ENCODE measurements around the gene NT5C3B. TPM values are rescaled to one million over a fixed set of nuclear protein-coding genes. Genes with fewer than 3 reads are reported as not detected.

NT5C3B gene
- total RNA-seq, 1 donor from 2014 or later, result 64.7 TPM

- DNase-seq (ENCODE audit: low read depth in 2 of 2), result peak; percentile 79 to 86
Observed at GRCh38 chr17:41785091-41785858, 50.8 kb downstream of the NT5C3B start.

GRCh38 chr17:41784207-41784744 lies 51.8 kb downstream of the NT5C3B start:
- DNase-seq (ENCODE audit: low read depth in 2 of 2), result peak in 1 of 2 donors; percentile 61

- DNase-seq (ENCODE audit: low read depth in 2 of 2), result peak in 1 of 2 donors; percentile 43
Observed at GRCh38 chr17:41782142-41782541, 53.9 kb downstream of the NT5C3B start.

DNA sequence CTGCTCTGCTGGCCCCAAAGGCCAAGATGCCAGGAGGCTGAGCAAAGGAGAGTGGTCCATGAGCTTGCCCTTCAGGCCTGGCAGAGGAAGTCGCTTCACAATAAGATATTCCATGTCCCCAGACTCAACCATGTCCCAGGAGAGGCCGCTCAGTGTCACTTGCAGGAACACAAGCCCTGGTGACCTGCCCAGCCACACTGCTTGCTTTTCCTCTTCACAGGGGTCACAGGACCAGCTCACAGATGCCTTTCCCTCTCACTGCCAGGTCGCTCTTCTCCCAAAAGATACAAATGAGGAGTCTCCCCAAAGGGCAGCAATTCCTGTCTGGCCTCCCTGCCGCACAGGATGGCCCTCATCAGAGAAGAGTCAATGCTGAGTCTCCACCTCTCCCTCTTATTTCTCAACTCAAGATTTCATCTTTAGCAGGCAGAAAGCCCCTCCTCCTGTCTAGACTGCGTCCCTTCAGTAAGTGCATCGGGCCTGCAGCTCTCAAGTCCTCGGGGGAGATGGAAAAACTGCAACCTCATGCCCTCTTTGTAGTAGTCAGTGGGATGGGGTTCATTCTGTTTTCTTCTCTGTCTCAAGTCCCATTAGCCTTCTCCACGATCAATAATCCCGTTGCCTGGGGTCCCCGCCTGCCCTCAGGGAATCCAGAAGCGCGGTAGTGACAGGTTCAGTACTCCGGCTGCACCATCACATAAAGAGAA lies 54.5 kb downstream of the NT5C3B start:
- no peak for DNase-seq (ENCODE audit: low read depth in 2 of 2)

GRCh38 chr17:41779954-41780353 lies 56.1 kb downstream of the NT5C3B start:
- DNase-seq (ENCODE audit: low read depth in 2 of 2), result no peak

- peak; percentile 99 to 100 for DNase-seq (ENCODE audit: low read depth in 2 of 2)
Observed at GRCh38 chr17:41777574-41778188, 58.4 kb downstream of the NT5C3B start.

DNA sequence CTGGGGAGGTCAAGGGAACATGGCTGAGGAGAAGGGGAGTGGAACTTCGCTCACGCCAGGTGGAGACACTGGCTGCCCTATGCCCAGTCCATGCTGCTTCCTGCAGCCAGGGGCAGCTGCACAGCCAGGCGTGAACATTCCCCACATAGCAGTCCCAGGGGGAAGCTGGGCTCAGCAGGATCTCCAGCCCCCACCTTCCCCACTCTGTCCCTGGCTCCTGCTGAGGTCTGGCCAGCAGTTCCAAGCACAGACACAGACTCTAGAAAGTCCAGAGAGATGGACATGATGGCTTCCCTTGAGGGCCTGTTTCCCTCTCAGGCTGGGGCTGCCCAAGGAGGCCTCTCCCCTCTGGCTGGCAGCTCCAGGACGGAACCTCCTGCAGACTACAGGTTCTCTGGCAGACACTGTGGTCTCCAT lies 58.9 kb downstream of the NT5C3B start:
- peak in 1 of 2 donors; percentile 91 for DNase-seq (ENCODE audit: low read depth in 2 of 2)

- DNase-seq (ENCODE audit: low read depth in 2 of 2), result peak in 1 of 2 donors; percentile 63
Observed at GRCh38 chr17:41776262-41776900, 59.7 kb downstream of the NT5C3B start.

- peak; percentile 58 to 65 for DNase-seq (ENCODE audit: low read depth in 2 of 2)
Observed at GRCh38 chr17:41775394-41776226, 60.4 kb downstream of the NT5C3B start.

Other genes starting within 250 kb of the NT5C3B start
- gene KRT14, start 249.3 kb downstream of the NT5C3B start, total RNA-seq, result not detected in 2 replicates
- not detected in 2 replicates for gene KRT16, start 223.5 kb downstream of the NT5C3B start, total RNA-seq
- gene KRT17, start 211.7 kb downstream of the NT5C3B start, total RNA-seq, result 0.22 TPM in 1 of 2 replicates, not detected in the other
- gene EIF1, start 147.3 kb downstream of the NT5C3B start, total RNA-seq, result 41.2 and 82.5 TPM in 2 replicates
- gene GAST, start 123.9 kb downstream of the NT5C3B start, total RNA-seq, result not detected in 2 replicates
- gene HAP1, start 101.6 kb downstream of the NT5C3B start, total RNA-seq, result under 0.01 and 0.20 TPM in 2 replicates
- 216 and 333 TPM in 2 replicates for gene JUP, start 49.5 kb downstream of the NT5C3B start, total RNA-seq
- gene P3H4, start 24.3 kb downstream of the NT5C3B start, total RNA-seq, result 41.8 and 51.2 TPM in 2 replicates
- gene FKBP10, start 23.2 kb downstream of the NT5C3B start, total RNA-seq, result 95.7 and 106 TPM in 2 replicates
- not detected in 2 replicates for gene KLHL10, start 1.6 kb upstream of the NT5C3B start, total RNA-seq
- gene KLHL11, start 29.2 kb upstream of the NT5C3B start, total RNA-seq, result 18.1 and 26.6 TPM in 2 replicates
- 167 and 203 TPM in 2 replicates for gene ACLY, start 82.7 kb upstream of the NT5C3B start, total RNA-seq
- under 0.01 TPM in 2 replicates for gene ODAD4, start 94.4 kb upstream of the NT5C3B start, total RNA-seq
- gene CNP, start 130.6 kb upstream of the NT5C3B start, total RNA-seq, result 38.8 and 45.6 TPM in 2 replicates
- gene DNAJC7, start 181.2 kb upstream of the NT5C3B start, total RNA-seq, result 56.0 and 60.1 TPM in 2 replicates
- 30.1 and 38.1 TPM in 2 replicates for gene NKIRAS2, start 183.9 kb upstream of the NT5C3B start, total RNA-seq
- 0.20 and 0.22 TPM in 2 replicates for gene C17orf113, start 214.4 kb upstream of the NT5C3B start, total RNA-seq

Measured in lung microvascular endothelial cell (primary cell).